Activated CD4-positive, alpha-beta T cell treated with anti-CD3 and anti-CD28 coated beads, Interleukin-2, amount 10 ng/mL, durations not matched to agents 7 days and 5 days (primary cell): ENCODE measurements around the gene RNF217. TPM values are rescaled to one million over a fixed set of nuclear protein-coding genes. Genes with fewer than 3 reads are reported as not detected.

Source experiments
- CTCF ChIA-PET: fragments of 350-600 bp; sonication (Branson Sonifier 250); formaldehyde crosslinking; loops from one replicate; lab custom pipeline; 2021; ENCODE audit warnings: antibody characterized with exemption; lab: Charles Lee
- POLR2A ChIA-PET: fragments of 350-600 bp; sonication (Branson Sonifier 250); formaldehyde crosslinking; loops from one replicate; lab custom pipeline; 2021; ENCODE audit warnings: antibody characterized with exemption; lab: Charles Lee
- DNase-seq: peaks from one replicate; pipeline ENCODE4 v3.0.0-alpha.2; 2020
- H3K27ac Mint-ChIP-seq: one replicate; pipeline ENCODE4 v1.8.0; 2021; ENCODE audit warnings: mild to moderate bottlenecking, moderate library complexity, mixed read lengths
- H3K27me3 Mint-ChIP-seq: one replicate; pipeline ENCODE4 v1.8.0; 2021; ENCODE audit warnings: mixed read lengths
- H3K36me3 Mint-ChIP-seq: one replicate; pipeline ENCODE4 v1.8.0; 2021; ENCODE audit warnings: low read depth, mixed read lengths
- H3K4me1 Mint-ChIP-seq: one replicate; pipeline ENCODE4 v1.8.0; 2021; ENCODE audit warnings: mixed read lengths
- H3K4me3 Mint-ChIP-seq: one replicate; pipeline ENCODE4 v1.8.0; 2021; ENCODE audit warnings: mild to moderate bottlenecking, moderate library complexity, mixed read lengths
- H3K9me3 Mint-ChIP-seq: one replicate; pipeline ENCODE4 v1.8.0; 2021; ENCODE audit warnings: mixed read lengths
- total RNA-seq, 2 experiments: library from RNA; stranded (reverse); gene quantifications; one replicate each; pipeline ENCODE4 v1.2.3, GENCODE V29; 2021

The RNF217 gene
- total RNA-seq, 2 experiments from 2014 or later, result 1.1 to 2.1 TPM

DNA sequence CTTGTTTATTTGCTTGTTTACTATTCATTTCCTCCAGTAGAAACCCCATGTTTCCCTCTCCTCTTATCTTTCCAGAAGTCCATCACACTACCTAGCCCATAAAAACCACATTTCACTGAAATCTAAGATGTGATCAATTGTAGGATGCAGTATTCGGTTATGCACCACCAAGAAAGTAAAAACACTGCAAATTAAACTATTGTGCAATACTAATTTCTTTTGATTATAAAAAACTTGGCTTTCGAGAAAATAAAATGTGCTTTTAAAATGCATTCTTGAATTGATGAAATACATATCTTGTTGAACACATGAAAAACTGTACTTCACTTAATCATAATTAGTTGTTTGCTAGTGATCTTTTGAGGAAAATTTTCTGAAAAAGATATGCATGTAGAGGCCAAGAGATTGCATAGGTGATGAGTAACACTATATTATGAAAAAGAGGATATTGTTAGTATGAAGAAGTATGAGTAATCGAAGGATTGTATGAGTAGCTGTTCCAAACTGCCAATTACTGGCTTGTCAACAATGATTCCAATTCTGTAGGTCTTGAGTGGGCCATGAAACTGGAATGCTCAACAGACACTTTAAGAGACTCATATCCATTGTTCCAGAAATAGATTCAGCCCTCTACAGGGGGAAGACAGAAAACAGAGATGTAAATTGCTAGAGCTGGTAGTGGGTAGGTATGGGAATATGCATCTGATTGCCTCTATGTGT, 79.7 kb downstream of the RNF217 start:
- Mint-ChIP-seq H3K27me3 (no peaks in the 10 kb centered on the region), H3K4me1 (no peaks in the 10 kb centered on the region), H3K36me3 (no peaks in the 10 kb centered on the region), H3K27ac (no peak overlapping the region), H3K4me3 (no peak overlapping the region), H3K9me3 (no peaks in the 10 kb centered on the region)
- CTCF ChIA-PET, result no interaction called here
- POLR2A ChIA-PET, result no interaction called here
- no peak for DNase-seq

DNA sequence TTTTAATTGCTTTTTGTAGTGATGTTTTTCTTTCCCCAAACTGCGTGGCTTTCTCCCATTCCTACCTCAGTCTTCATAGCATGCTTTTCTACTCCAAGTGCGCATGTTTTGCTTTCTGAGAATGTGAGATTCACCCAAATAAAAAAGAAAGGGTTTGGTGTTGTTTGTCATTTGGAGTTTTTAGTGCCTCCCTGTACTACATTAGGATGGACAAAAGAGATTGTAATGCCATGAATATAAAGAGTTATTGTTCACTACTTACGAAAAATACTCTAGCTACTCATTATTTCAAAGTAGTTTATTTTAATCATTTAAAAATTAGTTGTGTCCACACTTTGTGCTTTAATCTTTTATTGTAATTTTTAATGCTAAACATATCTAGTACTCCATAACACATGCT, 81.8 kb downstream of the RNF217 start:
- no peaks in the 10 kb centered on the region for H3K9me3 Mint-ChIP-seq
- H3K4me1 Mint-ChIP-seq, result no peaks in the 10 kb centered on the region
- no peaks in the 10 kb centered on the region for H3K36me3 Mint-ChIP-seq
- no peak for DNase-seq
- ChIA-PET POLR2A (no interaction called here), CTCF (interaction anchor here (0.7 kb wide), 1 partner anchor 702 kb away, joined by 3 read pairs; no protein-coding TSS in a partner anchor)
- H3K27me3 Mint-ChIP-seq, result no peaks in the 10 kb centered on the region
- no peak overlapping the region for H3K4me3 Mint-ChIP-seq
- no peak overlapping the region for H3K27ac Mint-ChIP-seq

DNA sequence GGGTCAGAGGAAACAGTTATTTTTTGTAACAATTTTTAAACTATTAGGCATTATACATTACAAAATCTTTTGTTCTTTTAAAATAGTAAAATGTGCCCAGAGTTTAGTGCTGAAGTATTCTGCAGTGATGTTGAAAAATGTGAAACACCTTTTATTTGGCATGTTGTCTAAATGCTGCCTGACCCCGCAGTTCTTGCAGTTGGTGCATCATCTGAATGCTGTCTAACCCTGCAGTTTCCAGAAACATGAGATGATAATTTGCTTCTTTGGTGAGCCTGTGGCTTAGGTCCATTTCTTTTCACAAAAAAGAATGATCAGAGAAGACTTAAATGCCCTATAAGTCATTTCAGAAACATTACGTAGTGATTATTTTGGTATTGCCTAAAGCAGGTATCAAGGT, 82.4 kb downstream of the RNF217 start:
- H3K4me3 Mint-ChIP-seq, result no peak overlapping the region
- DNase-seq, result no peak
- no peaks in the 10 kb centered on the region for H3K36me3 Mint-ChIP-seq
- H3K9me3 Mint-ChIP-seq, result no peaks in the 10 kb centered on the region
- no peaks in the 10 kb centered on the region for H3K4me1 Mint-ChIP-seq
- CTCF ChIA-PET, result no interaction called here
- H3K27ac Mint-ChIP-seq, result no peak overlapping the region
- POLR2A ChIA-PET, result no interaction called here
- H3K27me3 Mint-ChIP-seq, result no peaks in the 10 kb centered on the region

DNA sequence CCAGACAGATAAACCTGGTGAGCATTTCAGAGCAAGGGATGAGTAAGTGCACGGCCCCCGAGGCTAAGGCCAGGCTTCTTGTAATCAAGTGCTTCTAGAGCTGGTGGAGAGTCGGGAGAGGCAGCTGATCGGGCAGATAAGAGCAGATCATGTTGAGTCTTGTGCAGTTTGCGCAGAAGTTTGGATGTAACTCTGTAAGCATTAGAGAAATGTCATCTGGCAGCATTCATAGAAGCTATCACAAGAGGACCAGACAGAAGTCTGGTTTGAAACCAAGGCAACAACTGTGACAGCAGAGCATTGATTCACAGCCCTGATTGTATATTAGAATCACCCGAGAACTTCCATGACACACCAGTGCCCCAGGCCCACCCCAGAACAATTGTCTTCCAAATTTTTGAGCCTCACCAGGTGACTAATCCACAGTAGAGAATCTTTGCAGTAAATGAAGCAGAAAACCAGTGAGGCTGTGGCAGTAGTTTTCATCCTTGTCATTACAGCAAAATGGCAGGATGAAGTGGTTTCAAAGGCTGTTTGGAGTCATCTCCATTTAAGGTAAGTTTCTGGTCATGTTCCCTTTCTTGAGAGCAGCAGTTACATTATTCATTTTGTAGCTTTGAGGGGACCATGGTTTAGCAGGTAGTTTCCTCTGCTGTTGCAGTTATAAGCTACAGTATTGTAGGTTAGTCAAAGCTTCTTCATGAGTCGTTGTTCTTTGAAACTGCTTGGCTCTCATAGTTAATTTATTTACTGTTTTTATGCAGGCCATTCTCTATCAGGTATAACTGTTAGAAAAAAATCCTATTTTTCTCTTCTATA, 84.1 kb downstream of the RNF217 start:
- H3K27me3 Mint-ChIP-seq, result no peaks in the 10 kb centered on the region
- no peaks in the 10 kb centered on the region for H3K4me1 Mint-ChIP-seq
- H3K27ac Mint-ChIP-seq, result no peak overlapping the region
- H3K9me3 Mint-ChIP-seq, result no peaks in the 10 kb centered on the region
- no peak overlapping the region for H3K4me3 Mint-ChIP-seq
- no peak for DNase-seq
- H3K36me3 Mint-ChIP-seq, result no peaks in the 10 kb centered on the region
- CTCF ChIA-PET, result no interaction called here
- POLR2A ChIA-PET, result interaction anchor here (0.6 kb wide), 1 partner anchor 1222 kb away, joined by 3 read pairs; no protein-coding TSS in a partner anchor

DNA sequence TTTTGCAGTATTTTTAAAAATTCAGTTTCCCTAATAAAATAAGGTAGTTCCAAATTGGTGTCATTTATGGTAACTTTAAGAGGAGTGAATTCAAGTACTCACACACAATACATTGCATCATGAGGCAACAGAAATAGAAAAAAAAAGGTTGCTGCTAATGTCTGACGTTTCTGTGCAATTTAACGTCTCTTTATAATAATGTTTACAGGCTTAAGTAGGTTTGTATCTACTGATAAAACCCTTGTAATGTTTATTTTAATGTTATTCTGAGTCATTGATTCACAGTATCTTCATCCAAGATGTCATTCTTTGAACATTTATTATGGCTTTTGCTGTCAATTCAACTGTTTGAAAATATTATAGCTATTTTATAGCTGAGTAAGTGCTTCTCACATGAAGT, 86.0 kb downstream of the RNF217 start:
- H3K36me3 Mint-ChIP-seq, result no peaks in the 10 kb centered on the region
- no peaks in the 10 kb centered on the region for H3K27me3 Mint-ChIP-seq
- H3K4me3 Mint-ChIP-seq, result no peak overlapping the region
- H3K9me3 Mint-ChIP-seq, result no peaks in the 10 kb centered on the region
- H3K27ac Mint-ChIP-seq, result no peak overlapping the region
- POLR2A ChIA-PET, result no interaction called here
- CTCF ChIA-PET, result no interaction called here
- DNase-seq, result no peak
- no peaks in the 10 kb centered on the region for H3K4me1 Mint-ChIP-seq

DNA sequence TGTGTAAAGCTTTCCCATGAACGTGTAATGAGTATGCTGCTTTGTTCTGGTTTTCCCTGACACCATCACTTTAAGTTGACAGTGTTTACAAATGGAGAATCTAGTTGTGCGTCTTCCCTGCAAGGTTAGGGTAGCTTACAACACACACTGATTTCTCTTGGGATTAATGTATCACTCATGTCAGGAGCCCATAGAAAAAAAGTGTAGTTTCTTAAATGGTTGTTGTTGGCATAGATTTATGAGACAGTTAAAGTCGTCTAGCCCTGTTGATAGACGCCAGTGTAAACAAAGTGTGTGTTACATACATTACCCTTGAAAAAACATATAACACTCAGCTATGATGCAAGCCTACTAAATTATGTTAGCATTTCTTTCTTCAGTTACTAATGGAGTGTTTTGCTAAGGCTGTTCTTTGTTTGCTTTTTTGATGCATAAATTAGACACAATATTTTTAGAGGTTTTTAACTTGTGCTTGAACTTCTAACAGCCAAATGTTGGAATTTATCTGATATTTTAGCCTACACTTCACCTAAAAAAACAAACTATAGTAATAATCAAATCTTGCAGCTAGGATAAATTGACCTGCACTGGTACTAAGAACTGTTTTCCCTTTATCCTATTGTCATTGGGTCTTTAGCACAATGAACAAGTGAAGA, 88.6 kb downstream of the RNF217 start:
- CTCF ChIA-PET, result no interaction called here
- Mint-ChIP-seq H3K27me3 (no peaks in the 10 kb centered on the region), H3K4me3 (no peak overlapping the region), H3K9me3 (no peaks in the 10 kb centered on the region), H3K4me1 (no peaks in the 10 kb centered on the region), H3K36me3 (no peaks in the 10 kb centered on the region), H3K27ac (no peak overlapping the region)
- no peak for DNase-seq
- POLR2A ChIA-PET, result no interaction called here

DNA sequence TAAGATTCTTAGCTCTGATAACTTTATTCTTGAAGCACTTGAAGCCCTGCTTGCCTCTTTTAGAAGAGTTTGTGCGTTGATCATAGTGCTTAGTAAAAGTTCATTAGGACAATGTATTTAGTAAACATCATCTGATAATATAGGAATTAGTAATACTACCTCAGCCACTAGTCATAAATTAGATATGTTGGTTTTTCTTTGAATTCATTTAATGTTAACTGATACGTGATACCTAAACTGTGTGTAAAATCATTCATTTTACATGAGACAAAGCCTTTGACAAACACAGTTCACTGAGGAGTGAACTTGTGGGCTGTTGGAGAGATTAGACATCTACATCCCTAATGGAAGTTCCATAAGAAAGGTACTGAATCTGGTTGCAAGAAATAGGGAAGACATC, 91.6 kb downstream of the RNF217 start:
- no peak for DNase-seq
- CTCF ChIA-PET, result no interaction called here
- no peak overlapping the region for H3K27ac Mint-ChIP-seq
- H3K4me3 Mint-ChIP-seq, result no peak overlapping the region
- H3K36me3 Mint-ChIP-seq, result no peaks in the 10 kb centered on the region
- H3K9me3 Mint-ChIP-seq, result no peaks in the 10 kb centered on the region
- H3K4me1 Mint-ChIP-seq, result no peaks in the 10 kb centered on the region
- H3K27me3 Mint-ChIP-seq, result no peaks in the 10 kb centered on the region
- POLR2A ChIA-PET, result no interaction called here

DNA sequence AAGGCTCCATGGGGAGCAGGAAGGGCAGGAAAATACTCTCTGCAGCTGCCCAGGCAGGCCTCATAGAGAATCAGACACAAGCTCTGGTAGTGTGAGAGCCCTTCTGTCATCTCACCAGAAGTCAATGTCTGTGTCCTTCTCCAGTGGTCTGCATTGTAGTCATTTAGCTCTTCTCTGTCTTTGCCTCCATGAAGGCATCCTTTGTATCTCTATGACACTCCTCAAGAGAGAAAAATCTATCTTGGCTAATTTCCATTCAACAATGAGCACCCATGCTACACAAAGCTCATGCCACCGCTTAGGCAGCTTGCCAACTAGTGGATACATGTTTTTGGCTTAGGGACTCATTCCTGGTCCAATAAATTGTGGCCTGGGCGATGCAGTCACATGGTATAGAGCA, 92.1 kb downstream of the RNF217 start:
- Mint-ChIP-seq H3K27me3 (no peaks in the 10 kb centered on the region), H3K4me3 (no peak overlapping the region), H3K9me3 (no peaks in the 10 kb centered on the region), H3K36me3 (no peaks in the 10 kb centered on the region), H3K27ac (no peak overlapping the region), H3K4me1 (no peaks in the 10 kb centered on the region)
- ChIA-PET CTCF (no interaction called here), POLR2A (no interaction called here)
- no peak for DNase-seq

DNA sequence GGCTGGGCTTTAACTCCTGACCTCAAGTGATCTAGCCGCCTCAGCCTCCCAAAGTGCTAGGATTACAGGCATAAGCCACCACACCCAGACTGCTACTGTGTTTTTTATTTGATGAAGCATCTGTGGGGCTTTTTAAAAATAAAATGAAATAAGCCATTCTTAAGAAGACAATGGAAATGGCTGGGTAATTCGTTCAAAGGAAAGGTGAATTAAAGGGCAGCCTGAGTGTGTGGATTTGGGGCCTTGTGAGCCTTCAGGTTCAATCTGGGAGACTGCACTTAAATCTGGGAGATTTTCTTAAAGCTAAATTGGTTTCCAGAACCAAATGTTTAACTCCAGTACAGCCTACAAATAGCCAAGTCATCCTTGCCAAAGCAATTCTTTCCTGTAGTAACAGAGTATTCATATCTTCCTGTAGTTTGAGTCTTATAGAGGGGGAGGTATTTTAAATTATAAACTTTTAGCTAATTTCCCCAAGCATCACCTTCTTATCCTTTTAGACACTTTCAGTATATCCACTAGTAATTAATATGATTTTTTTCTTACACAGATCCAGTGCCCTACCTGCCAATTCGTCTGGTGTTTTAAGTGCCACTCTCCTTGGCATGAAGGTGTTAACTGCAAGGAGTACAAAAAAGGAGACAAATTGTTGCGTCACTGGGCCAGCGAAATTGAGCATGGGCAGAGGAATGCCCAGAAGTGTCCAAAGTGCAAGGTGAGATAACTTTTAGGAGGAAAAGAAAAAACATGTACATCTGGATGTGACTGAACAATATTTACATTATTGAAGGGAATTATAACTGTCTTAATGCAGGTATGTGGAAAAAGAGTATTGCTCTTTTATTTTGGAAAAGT, 95.4 kb downstream of the RNF217 start:
- ChIA-PET CTCF (no interaction called here), POLR2A (no interaction called here)
- H3K4me1 Mint-ChIP-seq, result no peaks in the 10 kb centered on the region
- no peaks in the 10 kb centered on the region for H3K36me3 Mint-ChIP-seq
- no peak overlapping the region for H3K27ac Mint-ChIP-seq
- no peak for DNase-seq
- H3K4me3 Mint-ChIP-seq, result no peak overlapping the region
- no peaks in the 10 kb centered on the region for H3K27me3 Mint-ChIP-seq
- no peaks in the 10 kb centered on the region for H3K9me3 Mint-ChIP-seq

DNA sequence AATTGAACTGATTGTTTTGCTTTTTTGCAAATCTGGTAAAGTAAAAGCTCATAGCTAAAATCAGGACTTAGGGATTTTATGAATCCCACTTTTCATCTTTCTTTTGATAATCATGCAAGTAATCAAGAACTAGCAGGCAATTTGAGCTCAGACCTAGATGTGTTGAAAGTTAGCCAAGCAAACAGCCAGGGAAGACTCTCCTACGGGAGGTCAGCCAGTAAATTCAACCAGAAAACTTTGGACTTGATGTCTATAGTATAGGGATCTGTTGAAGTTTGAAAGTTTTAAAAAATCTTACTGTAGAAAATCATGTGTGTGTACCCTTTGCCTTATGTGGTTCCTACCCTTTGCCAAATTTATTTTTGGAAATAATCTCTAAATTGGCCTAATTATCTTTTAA, 96.3 kb downstream of the RNF217 start:
- Mint-ChIP-seq H3K36me3 (no peaks in the 10 kb centered on the region), H3K4me1 (peaks cover 2% of the 10 kb centered on the region), H3K9me3 (no peaks in the 10 kb centered on the region), H3K27ac (no peak overlapping the region), H3K27me3 (no peaks in the 10 kb centered on the region), H3K4me3 (no peak overlapping the region)
- POLR2A ChIA-PET, result no interaction called here
- CTCF ChIA-PET, result no interaction called here
- DNase-seq, result no peak

DNA sequence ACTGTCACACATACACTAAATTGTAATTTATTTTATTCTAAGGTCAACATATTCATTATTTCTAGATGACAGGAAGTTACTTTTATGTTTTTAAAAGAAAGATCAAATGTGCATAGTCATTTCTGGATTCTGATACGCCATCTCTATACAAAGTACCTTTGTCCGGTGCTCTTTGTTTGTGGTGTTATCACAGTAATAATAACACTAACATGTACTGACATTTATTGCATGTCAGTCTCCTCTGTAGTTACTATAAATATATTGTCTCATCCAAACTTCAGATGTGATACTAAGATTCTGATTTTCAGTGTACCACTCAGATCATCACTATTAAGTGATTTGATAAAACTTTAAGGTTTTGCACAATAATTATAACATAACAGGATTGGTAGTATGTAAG, 101.1 kb downstream of the RNF217 start:
- POLR2A ChIA-PET, result no interaction called here
- Mint-ChIP-seq H3K36me3 (no peaks in the 10 kb centered on the region), H3K9me3 (no peaks in the 10 kb centered on the region), H3K4me3 (no peak overlapping the region), H3K27me3 (peaks cover 2% of the 10 kb centered on the region), H3K27ac (no peak overlapping the region), H3K4me1 (peaks cover 4% of the 10 kb centered on the region)
- CTCF ChIA-PET, result no interaction called here
- DNase-seq, result no peak

DNA sequence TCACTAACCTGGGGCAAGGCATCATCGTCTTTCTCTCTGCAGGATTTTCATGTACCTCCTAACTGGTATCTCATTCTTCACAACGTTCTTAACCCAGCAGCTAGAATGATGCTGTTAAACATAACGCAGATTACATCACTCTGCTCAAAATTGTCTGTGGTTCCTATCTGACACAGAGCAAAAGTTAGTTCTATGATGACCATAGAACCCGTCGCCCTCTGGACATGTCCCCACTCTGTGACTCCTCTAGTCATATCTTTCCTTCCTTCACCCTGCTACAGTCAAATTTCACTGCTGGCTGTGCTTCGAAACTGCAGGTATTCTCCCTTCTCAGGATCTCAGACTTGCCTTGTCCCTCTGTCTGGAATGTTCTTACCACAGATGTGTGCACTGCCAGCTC, 103.9 kb downstream of the RNF217 start:
- ChIA-PET CTCF (no interaction called here), POLR2A (no interaction called here)
- no peak overlapping the region for H3K4me3 Mint-ChIP-seq
- no peak for DNase-seq
- H3K27me3 Mint-ChIP-seq, result peaks cover 2% of the 10 kb centered on the region
- no peak overlapping the region for H3K27ac Mint-ChIP-seq
- no peaks in the 10 kb centered on the region for H3K9me3 Mint-ChIP-seq
- H3K4me1 Mint-ChIP-seq, result peaks cover 4% of the 10 kb centered on the region
- peaks cover 2% of the 10 kb centered on the region for H3K36me3 Mint-ChIP-seq
